Measurements from ENCODE around the gene FAM98B.
"Not testable (repeated sequence)": the region's sequence is repeated elsewhere in the genome, so short reads cannot be mapped to it uniquely, and the experiment has no call there.

The FAM98B gene

GRCh38 chr15:38453971-38454695, at the start of gene FAM98B:
TSS of gene FAM98B (plus strand) at chr15:38454127. CDS start at chr15:38454162, 35 bp downstream.
- DNase-seq = peak; percentile 12 to 95 (median 84)

GRCh38 chr15:38406436-38406835, 47.5 kb upstream of the FAM98B start:
- no peak for DNase-seq

- DNase-seq = no peak
These were observed 45.4 kb upstream of the FAM98B start for GRCh38 chr15:38408576-38408975.

GRCh38 chr15:38411902-38412301, 42.0 kb upstream of the FAM98B start:
- no peak for DNase-seq

- no peak for DNase-seq
These were observed 41.5 kb upstream of the FAM98B start for GRCh38 chr15:38412466-38412865.

GRCh38 chr15:38414357-38414756, 39.6 kb upstream of the FAM98B start:
- peak in 42 of 56 donors; percentile 1 to 77 (median 22) for DNase-seq

GRCh38 chr15:38421069-38421690, 32.7 kb upstream of the FAM98B start:
- DNase-seq = no peak

- no peak for DNase-seq
These were observed 29.8 kb upstream of the FAM98B start for GRCh38 chr15:38424101-38424552.

- no peak for DNase-seq
These were observed 28.7 kb upstream of the FAM98B start for GRCh38 chr15:38425269-38425668.

GRCh38 chr15:38427380-38427779, 26.5 kb upstream of the FAM98B start:
- no peak for DNase-seq

GRCh38 chr15:38430106-38430760, 23.7 kb upstream of the FAM98B start:
- no peak for DNase-seq

- DNase-seq = no peak
These were observed 16.9 kb upstream of the FAM98B start for GRCh38 chr15:38436993-38437392.

- not testable (repeated sequence) for DNase-seq
These were observed 16.3 kb upstream of the FAM98B start for GRCh38 chr15:38437603-38438002.

- DNase-seq = no peak
These were observed 15.6 kb upstream of the FAM98B start for GRCh38 chr15:38438031-38438986.

GRCh38 chr15:38440353-38441129, 13.4 kb upstream of the FAM98B start:
- DNase-seq = peak in 23 of 56 donors; percentile 2 to 55 (median 10)

GRCh38 chr15:38441130-38441519, 12.8 kb upstream of the FAM98B start:
- DNase-seq = no peak

- peak in 1 of 56 donors; percentile 33 for DNase-seq
These were observed 766 bp downstream of the FAM98B start for GRCh38 chr15:38454696-38455090.

- DNase-seq = no peak
These were observed 1.2 kb downstream of the FAM98B start for GRCh38 chr15:38455092-38455491.

- DNase-seq = no peak
These were observed 4.7 kb downstream of the FAM98B start for GRCh38 chr15:38458646-38459045.

GRCh38 chr15:38459480-38459879, 5.6 kb downstream of the FAM98B start:
- no peak for DNase-seq
